Fibroblast of lung (primary cell): Measurements from ENCODE around the gene APOLD1.

ENCODE experiments used
- CTCF ChIP-seq, 2 donors: IDR thresholded peaks in 1 of 2; conservative IDR thresholded peaks in 1 of 2; 1 replicate in 1 of 2; 2 replicates in 1 of 2; pipeline ENCODE4 v1.5.1; 2011 to 2012; ENCODE audit warnings: low read length in 2 of 2, control low read depth in 1 of 2, inconsistent platforms in 1 of 2, low read depth in 1 of 2, mild to moderate bottlenecking in 1 of 2
- EZH2 ChIP-seq: IDR thresholded peaks from 2 replicates; pipeline ENCODE4 v1.5.1; 2012; ENCODE audit warnings: low read length, control low read depth, mild to moderate bottlenecking; ENCODE audit errors: missing control alignments

GRCh38 chr12:12741660-12742059 lies 43.8 kb upstream of the APOLD1 start:
- TF ChIP-seq CTCF (conservative IDR thresholded peaks at IDR 0.05 in 1 of 2, IDR thresholded peaks at IDR 0.05 in 1 of 2; ENCODE audit: low read depth in 1 of 2, low read length in 2 of 2) (no peak), EZH2 (no peak)
